HCT116 (cell line): Measurements from ENCODE around the gene GABBR2. TPM values are rescaled to one million over a fixed set of nuclear protein-coding genes. Genes with fewer than 3 reads are reported as not detected.

Experiments
- ATAC-seq: fragments of 200-7000 bp; cut with Tn5 transposase; 2 replicates; pipeline ENCODE4 v1.9.1; 2020; ENCODE audit warnings: mild to moderate bottlenecking, moderate library complexity
- BruUV-seq: library from RNA; stranded (reverse); fragments of 400-500 nt; replicated peaks from 2 replicates; lab custom pipeline; 2021; lab: Mats Ljungman, UMichigan
- CTCF ChIA-PET: fragments of 300-600 bp; sonication (Branson Sonifier 250); formaldehyde crosslinking; loops from one replicate; lab custom pipeline; 2021; ENCODE audit warnings: antibody characterized with exemption; lab: Charles Lee
- POLR2A ChIA-PET: fragments of 300-600, 350-600 bp; sonication (Branson Sonifier 250); formaldehyde crosslinking; loops from one replicate; lab custom pipeline; 2021; ENCODE audit warnings: antibody characterized with exemption; lab: Charles Lee
- RAD21 ChIA-PET, 2 experiments: fragments of 300-600 bp; sonication (Branson Sonifier 250); formaldehyde crosslinking; loops; one replicate each; lab custom pipeline; 2023; ENCODE audit warnings: low total read pairs in 2 of 2; ENCODE audit not compliant: uncharacterized antibody in 2 of 2, unreplicated experiment in 2 of 2, low non-redundant PET in 1 of 2; lab: Charles Lee
- DNase-seq: peaks from one replicate; pipeline ENCODE4 v3.0.0-alpha.2; 2010; ENCODE audit warnings: low read depth, low spot score
- H2AFZ ChIP-seq: fragments of 200-600 bp; shearing (Covaris generic), sonication (generic); 2 replicates; pipeline ENCODE4 v1.6.1; 2017; ENCODE audit warnings: low read depth, mixed run types, mixed read lengths, antibody characterized with exemption, low read length; ENCODE audit not compliant: poor library complexity, severe bottlenecking
- H3K27ac ChIP-seq: 2 replicates; pipeline ENCODE4 v1.5.1; 2012; ENCODE audit warnings: low read depth, low read length
- H3K27me3 ChIP-seq: fragments of 200-600 bp; sonication (generic); 2 replicates; pipeline ENCODE4 v1.6.1; 2016; ENCODE audit warnings: mixed run types, low read length, mixed read lengths; ENCODE audit not compliant: insufficient read depth
- H3K36me3 ChIP-seq, 2 experiments: fragments of 200-500 bp in 1 of 2; fragments of 200-600 bp in 1 of 2; sonication (Bioruptor generic) in 1 of 2; sonication (generic) in 1 of 2; 2 replicates each; pipeline versions ENCODE4 v1.5.1 to v1.6.1; 2014 to 2016; ENCODE audit warnings: low read length in 2 of 2, inconsistent platforms in 1 of 2, mixed read lengths in 1 of 2, mixed run types in 1 of 2; ENCODE audit not compliant: insufficient read depth in 2 of 2, control insufficient read depth in 1 of 2
- H3K4me1 ChIP-seq, 2 experiments: fragments of 200-600 bp in 1 of 2; sonication (generic) in 1 of 2; 2 replicates each; pipeline versions ENCODE4 v1.5.1 to v1.6.1; 2012 to 2017; ENCODE audit warnings: low read length in 2 of 2, inconsistent platforms in 1 of 2, mild to moderate bottlenecking in 1 of 2, mixed read lengths in 1 of 2, mixed run types in 1 of 2, moderate library complexity in 1 of 2; ENCODE audit not compliant: insufficient read depth in 2 of 2, control insufficient read depth in 1 of 2
- H3K4me2 ChIP-seq: fragments of 200-600 bp; sonication (generic); 2 replicates; pipeline ENCODE4 v1.6.1; 2017; ENCODE audit warnings: mixed run types, low read length, mixed read lengths
- H3K4me3 ChIP-seq, 2 experiments: fragments of 200-600 bp in 1 of 2; sonication (generic) in 1 of 2; replicated peaks in 1 of 2; 2 replicates each; pipeline ENCODE4 v1.5.1; 2011 to 2016; ENCODE audit warnings: low read length in 2 of 2, control low read depth in 1 of 2, low read depth in 1 of 2, mild to moderate bottlenecking in 1 of 2, mixed read lengths in 1 of 2, mixed run types in 1 of 2
- H3K79me2 ChIP-seq: fragments of 200-600 bp; sonication (generic); 2 replicates; pipeline ENCODE4 v1.6.1; 2017; ENCODE audit warnings: mild to moderate bottlenecking, mixed run types, low read length, moderate library complexity, mixed read lengths; ENCODE audit not compliant: insufficient read depth
- H3K9ac ChIP-seq: fragments of 200-600 bp; sonication (generic); 2 replicates; pipeline ENCODE4 v1.6.1; 2016; ENCODE audit warnings: low read length, mixed read lengths
- H3K9me2 ChIP-seq: fragments of 200-600 bp; sonication (generic), shearing (Covaris generic); 2 replicates; pipeline ENCODE4 v1.6.1; 2017; ENCODE audit warnings: mixed run types, mild to moderate bottlenecking, moderate library complexity; ENCODE audit not compliant: insufficient read depth
- H3K9me3 ChIP-seq, 2 experiments: fragments of 200-500 bp in 1 of 2; fragments of 200-600 bp in 1 of 2; sonication (Bioruptor generic) in 1 of 2; sonication (generic) in 1 of 2; 2 replicates each; pipeline ENCODE4 v1.6.1; 2014 to 2017; ENCODE audit warnings: low read length in 2 of 2, mixed read lengths in 2 of 2, inconsistent platforms in 1 of 2, low read depth in 1 of 2, mild to moderate bottlenecking in 1 of 2, mixed run types in 1 of 2, moderate library complexity in 1 of 2; ENCODE audit not compliant: control insufficient read depth in 1 of 2, insufficient read depth in 1 of 2
- H4K20me1 ChIP-seq: fragments of 200-600 bp; sonication (generic), shearing (Covaris generic); 2 replicates; pipeline ENCODE4 v1.6.1; 2017; ENCODE audit warnings: mixed run types, mild to moderate bottlenecking, moderate library complexity; ENCODE audit not compliant: insufficient read depth
- ATF3 ChIP-seq: IDR thresholded peaks from 2 replicates; pipeline ENCODE4 v1.6.1; 2012
- CBX3 ChIP-seq: IDR thresholded peaks from 2 replicates; pipeline ENCODE4 v1.6.1; 2012; ENCODE audit warnings: low read depth
- CTCF ChIP-seq, 3 experiments: fragments of 200-600 bp in 1 of 3; sonication (generic) in 1 of 3; IDR thresholded peaks in 2 of 3; conservative IDR thresholded peaks in 1 of 3; 2 replicates each; pipeline ENCODE4 v1.5.1; 2012 to 2017; ENCODE audit warnings: low read depth in 2 of 3, low read length in 2 of 3, antibody characterized with exemption in 1 of 3, borderline replicate concordance in 1 of 3, control low read depth in 1 of 3, mild to moderate bottlenecking in 1 of 3, mixed read lengths in 1 of 3, mixed run types in 1 of 3, moderate library complexity in 1 of 3; ENCODE audit not compliant: insufficient read depth in 1 of 3
- ELF1 ChIP-seq: IDR thresholded peaks from 2 replicates; pipeline ENCODE4 v1.6.1; 2012; ENCODE audit warnings: low read depth, borderline replicate concordance
- MAX ChIP-seq: IDR thresholded peaks from 2 replicates; pipeline ENCODE4 v1.6.1; 2012
- TCF7L2 ChIP-seq: IDR thresholded peaks from 2 replicates; pipeline ENCODE4 v1.7.0; 2011; ENCODE audit warnings: borderline replicate concordance, inconsistent platforms; ENCODE audit not compliant: insufficient read depth, insufficient read length; ENCODE audit errors: extremely low read depth
- ZNF274 ChIP-seq: fragments of 200-500 bp; sonication (Bioruptor generic); IDR thresholded peaks from 2 replicates; pipeline ENCODE4 v1.6.1; 2014; ENCODE audit warnings: mild to moderate bottlenecking, low read depth, low read length, inconsistent platforms
- intact Hi-C: fragments of 100-400 bp; cut with micrococcal nuclease; formaldehyde crosslinking; loops from 2 replicates; pipeline ENCODE4 v1.10.0; 2022
- total RNA-seq: library from RNA; stranded (reverse); gene quantifications from one replicate; pipeline ENCODE4 v1.2.1, GENCODE V29; 2021; ENCODE audit not compliant: unreplicated experiment

GABBR2 gene
- total RNA-seq, 1 experiment from 2014 or later: 0.15 TPM

GRCh38 chr9:98361645-98362044 lies 347.1 kb downstream of the GABBR2 start:
- Histone ChIP-seq H3K36me3 (no peaks in the 10 kb centered on the region), H4K20me1 (no peaks in the 10 kb centered on the region), H2AFZ (no peak overlapping the region), H3K27ac (no peak overlapping the region), H3K4me1 (no peaks in the 10 kb centered on the region), H3K79me2 (no peaks in the 10 kb centered on the region), H3K9me2 (no peaks in the 10 kb centered on the region), H3K4me2 (no peak overlapping the region), H3K9ac (no peak overlapping the region), H3K9me3 (peaks cover 10 to 16% of the 10 kb centered on the region in 2 experiments; a peak in 3 of 4 replicates), H3K4me3 (no peak overlapping the region), H3K27me3 (no peaks in the 10 kb centered on the region)
- BruUV-seq: no TSS peak
- POLR2A ChIA-PET: no interaction called here
- TF ChIP-seq CBX3 (no peak), CTCF (IDR thresholded peaks at IDR 0.05 in 2 of 3, conservative IDR thresholded peaks at IDR 0.05 in 1 of 3; ENCODE audit: borderline replicate concordance in 1 of 3, insufficient read depth in 1 of 3, low read depth in 2 of 3, low read length in 2 of 3) (no peak), MAX (no peak), ELF1 (no peak), ZNF274 (no peak), ATF3 (no peak), TCF7L2 (no peak)
- ATAC-seq: no peak
- intact Hi-C loops: no loop called here
- RAD21 ChIA-PET: no interaction called here
- CTCF ChIA-PET: no interaction called here
- no peak for DNase-seq
